DND-41 (cell line): ENCODE data around the gene ITIH1.
A peak's percentile ranks its signal among the peaks of the same experiment; 100 is the strongest.

Source experiments
- ATAC-seq: fragments of 200-7000 bp; cut with Tn5 transposase; 3 replicates; pipeline ENCODE4 v1.9.1; 2021; ENCODE audit warnings: low read depth; ENCODE audit not compliant: insufficient read depth
- DNase-seq: peaks from one replicate; pipeline ENCODE4 v3.0.0-alpha.2; 2020
- H2AFZ ChIP-seq: 2 replicates; pipeline ENCODE4 v1.6.0; 2012; ENCODE audit warnings: low read depth, low read length
- H3K27ac ChIP-seq: 2 replicates; pipeline ENCODE4 v1.5.1; 2012; ENCODE audit warnings: low read length, inconsistent platforms
- H3K27me3 ChIP-seq: fragments of 200-600 bp; sonication (generic); 2 replicates; pipeline ENCODE4 v1.6.0; 2012; ENCODE audit warnings: low read length, mild to moderate bottlenecking, inconsistent platforms; ENCODE audit not compliant: insufficient read depth, poor library complexity
- H3K36me3 ChIP-seq: 2 replicates; pipeline ENCODE4 v1.5.1; 2012; ENCODE audit warnings: low read length, inconsistent platforms; ENCODE audit not compliant: insufficient read depth
- H3K4me1 ChIP-seq: 2 replicates; pipeline ENCODE4 v1.5.1; 2012; ENCODE audit warnings: mild to moderate bottlenecking, low read length; ENCODE audit not compliant: insufficient read depth
- H3K4me2 ChIP-seq: 2 replicates; pipeline ENCODE4 v1.6.0; 2012; ENCODE audit warnings: mild to moderate bottlenecking, moderate library complexity, low read length, inconsistent platforms; ENCODE audit not compliant: insufficient read depth
- H3K4me3 ChIP-seq, 2 experiments: fragments of 200-600 bp in 1 of 2; shearing (Covaris generic) in 1 of 2; 2 replicates each; pipeline ENCODE4 v1.5.1; 2012 to 2016; ENCODE audit warnings: inconsistent platforms in 2 of 2, low read length in 2 of 2, mild to moderate bottlenecking in 2 of 2, low read depth in 1 of 2, moderate library complexity in 1 of 2
- H3K79me2 ChIP-seq: 2 replicates; pipeline ENCODE4 v1.6.0; 2012; ENCODE audit warnings: low read length, inconsistent platforms; ENCODE audit not compliant: insufficient read depth
- H3K9ac ChIP-seq: 2 replicates; pipeline ENCODE4 v1.6.0; 2012; ENCODE audit warnings: low read depth, mild to moderate bottlenecking, inconsistent platforms, low read length, moderate library complexity
- H3K9me3 ChIP-seq: 2 replicates; pipeline ENCODE4 v1.5.1; 2012; ENCODE audit warnings: low read length, moderate library complexity, mild to moderate bottlenecking, inconsistent platforms; ENCODE audit not compliant: insufficient read depth, severe bottlenecking
- H4K20me1 ChIP-seq: 2 replicates; pipeline ENCODE4 v1.6.0; 2012; ENCODE audit warnings: low read length; ENCODE audit not compliant: insufficient read depth
- CTCF ChIP-seq: IDR thresholded peaks from 2 replicates; pipeline ENCODE4 v1.5.1; 2012; ENCODE audit warnings: borderline replicate concordance, low read length, moderate library complexity, mild to moderate bottlenecking; ENCODE audit not compliant: poor library complexity, severe bottlenecking; ENCODE audit errors: extremely low read depth
- EZH2 ChIP-seq: IDR thresholded peaks from 3 replicates; pipeline ENCODE4 v1.6.1; 2012; ENCODE audit warnings: borderline replicate concordance, low read depth, mild to moderate bottlenecking, moderate library complexity, low read length, inconsistent platforms; ENCODE audit not compliant: severe bottlenecking

The ITIH1 gene

GRCh38 chr3:52829906-52830463 is 52.6 kb downstream of the ITIH1 start:
- H3K9ac ChIP-seq, result no peak overlapping the region
- no peak overlapping the region for H3K4me3 ChIP-seq
- H3K27me3 ChIP-seq, result no peaks in the 10 kb centered on the region
- H3K4me1 ChIP-seq, result no peaks in the 10 kb centered on the region
- H4K20me1 ChIP-seq, result no peaks in the 10 kb centered on the region
- H3K27ac ChIP-seq, result no peak overlapping the region
- no peak overlapping the region for H3K4me2 ChIP-seq
- H3K36me3 ChIP-seq, result 0 out of 2 replicates have a peak, but pooled peaks cover under 1% of the 10 kb centered on the region
- no peak for DNase-seq
- no peaks in the 10 kb centered on the region for H3K79me2 ChIP-seq
- ATAC-seq, result no peak
- no peaks in the 10 kb centered on the region for H3K9me3 ChIP-seq
- TF ChIP-seq CTCF (no peak), EZH2 (no peak)
- no peak overlapping the region for H2AFZ ChIP-seq

GRCh38 chr3:52830535-52831258 is 53.3 kb downstream of the ITIH1 start, which contains the start of gene ITIH4:
Gene ITIH4 (minus strand): TSS chr3:52830672. CDS start chr3:52830642, 30 bp downstream.
- H3K4me1 ChIP-seq, result no peaks in the 10 kb centered on the region
- no peak within 1 kb of the TSS for H2AFZ ChIP-seq

GRCh38 chr3:52831500-52832301 is 54.3 kb downstream of the ITIH1 start:
- H4K20me1 ChIP-seq, result no peaks in the 10 kb centered on the region
- no peak overlapping the region for H3K4me2 ChIP-seq
- H3K4me3 ChIP-seq, result no peak overlapping the region
- no peaks in the 10 kb centered on the region for H3K4me1 ChIP-seq
- H2AFZ ChIP-seq, result no peak overlapping the region
- ATAC-seq, result 0 out of 3 replicates have a peak, but pooled peaks have one; percentile 13
- peaks cover 5% of the 10 kb centered on the region; the same call in 1 of the 2 replicates for H3K36me3 ChIP-seq
- no peak for DNase-seq
- no peak for TF ChIP-seq CTCF
- no peaks in the 10 kb centered on the region for H3K27me3 ChIP-seq
- H3K9me3 ChIP-seq, result no peaks in the 10 kb centered on the region
- no peak overlapping the region for H3K9ac ChIP-seq
- no peaks in the 10 kb centered on the region for H3K79me2 ChIP-seq
- H3K27ac ChIP-seq, result no peak overlapping the region

More at GRCh38 chr3:52830535-52831258, 53.3 kb downstream of the ITIH1 start, which contains the start of gene ITIH4:
- Histone ChIP-seq H3K27ac (no peak within 1 kb of the TSS), H3K27me3 (no peaks in the 10 kb centered on the region), H4K20me1 (no peaks in the 10 kb centered on the region), H3K9ac (no peak within 1 kb of the TSS), H3K4me2 (no peak within 1 kb of the TSS), H3K79me2 (no peaks in the 10 kb centered on the region), H3K36me3 (0 out of 2 replicates have a peak, but pooled peaks cover 2% of the 10 kb centered on the region), H3K4me3 (no peak within 1 kb of the TSS), H3K9me3 (no peaks in the 10 kb centered on the region)
- no peak for TF ChIP-seq EZH2
- no peak for TF ChIP-seq CTCF
- ATAC-seq (no peak), DNase-seq (no peak)
